Smooth muscle cell (in vitro differentiated cells): ENCODE results near the gene FZD2. TPM values are rescaled to one million over a fixed set of nuclear protein-coding genes. Genes with fewer than 3 reads are reported as not detected.

ENCODE experiments used
- DNase-seq: peaks from one replicate; lab custom pipeline; 2025; ENCODE audit not compliant: unreplicated experiment; lab: John Stamatoyannopoulos, UW
- H2AFZ ChIP-seq: fragments of 200-600 bp; sonication (generic); 2 replicates; pipeline ENCODE4 v1.6.0; 2016; ENCODE audit warnings: antibody characterized with exemption, low read depth, mild to moderate bottlenecking
- H3F3A ChIP-seq: fragments of 200-600 bp; sonication (generic); 2 replicates; pipeline ENCODE4 v1.6.0; 2017; ENCODE audit warnings: antibody characterized with exemption, low read depth
- H3K27ac ChIP-seq: fragments of 200-600 bp; sonication (generic); 2 replicates; pipeline ENCODE4 v1.5.1; 2016; ENCODE audit warnings: low read depth, mild to moderate bottlenecking
- H3K27me3 ChIP-seq: fragments of 200-600 bp; sonication (generic); 2 replicates; pipeline ENCODE4 v1.6.1; 2016; ENCODE audit warnings: low read depth, mild to moderate bottlenecking
- H3K36me3 ChIP-seq: fragments of 200-600 bp; sonication (generic); 2 replicates; pipeline ENCODE4 v1.5.1; 2016; ENCODE audit warnings: low read depth
- H3K4me1 ChIP-seq: fragments of 200-600 bp; sonication (generic); 2 replicates; pipeline ENCODE4 v1.5.1; 2016; ENCODE audit warnings: low read depth
- H3K4me2 ChIP-seq: fragments of 200-600 bp; sonication (generic); 2 replicates; pipeline ENCODE4 v1.6.0; 2016; ENCODE audit warnings: mild to moderate bottlenecking
- H3K4me3 ChIP-seq: fragments of 200-600 bp; sonication (generic); 2 replicates; pipeline ENCODE4 v1.5.1; 2016; ENCODE audit warnings: mild to moderate bottlenecking
- H3K79me2 ChIP-seq: fragments of 200-600 bp; sonication (generic); 2 replicates; pipeline ENCODE4 v1.6.0; 2016; ENCODE audit warnings: low read depth, mild to moderate bottlenecking
- H3K9ac ChIP-seq: fragments of 200-600 bp; sonication (generic); 2 replicates; pipeline ENCODE4 v1.6.0; 2016; ENCODE audit warnings: low read depth
- H3K9me3 ChIP-seq: fragments of 200-600 bp; sonication (generic); replicated peaks from 2 replicates; pipeline ENCODE4 v1.5.1; 2016; ENCODE audit warnings: low read depth
- H4K20me1 ChIP-seq: fragments of 200-600 bp; sonication (generic); 2 replicates; pipeline ENCODE4 v1.6.0; 2016; ENCODE audit warnings: low read depth
- WGBS: methylation state at CpG from one replicate; pipeline ENCODE4 v1.1.7; 2016; ENCODE audit warnings: low lambda C conversion rate; 5-methylcytosine and 5-hydroxymethylcytosine counted together
- polyA plus RNA-seq: library from polyadenylated mRNA; unstranded; fragments of >200 nt; fragmentation: Nextera tagmentation; extraction: Ambion mirVana; gene quantifications from 2 replicates; pipeline ENCODE4 v1.2.1, GENCODE V29; 2016
- total RNA-seq: library from RNA; depleted of rRNA; stranded (reverse); fragments of >200 nt; gene quantifications from 2 replicates; pipeline ENCODE4 v1.2.3, GENCODE V29; 2014
- TF ChIP-seq, protein P1 (sequence below): fragments of 200-600 bp; sonication (generic); IDR thresholded peaks from 2 replicates; pipeline ENCODE4 v1.5.1; 2017; ENCODE audit warnings: borderline replicate concordance, mild to moderate bottlenecking, antibody characterized with exemption; ENCODE audit not compliant: insufficient read depth, poor library complexity, severe bottlenecking

Gene FZD2
- total and polyA plus RNA-seq, 2 experiments from 2014 or later: 19.8 to 33.7 TPM

DNA sequence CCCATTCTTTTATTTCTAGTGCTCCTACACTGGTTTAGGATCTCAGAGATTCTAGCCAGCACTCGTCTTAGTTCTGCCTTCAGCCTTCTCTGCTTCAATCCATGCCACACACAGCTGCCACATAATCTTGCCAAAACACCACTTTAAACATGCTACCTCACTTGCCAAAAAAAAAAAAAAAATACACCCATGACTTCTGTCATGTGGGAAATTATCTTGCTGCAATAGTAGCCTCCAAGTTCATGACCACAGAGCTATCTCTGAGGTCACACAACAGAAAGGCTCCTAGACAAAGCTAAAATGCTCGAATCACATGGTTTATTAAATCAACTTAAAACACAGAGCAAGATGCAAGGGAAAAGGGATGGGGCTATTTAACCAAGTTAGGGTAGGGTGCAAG is 18.1 kb downstream of the FZD2 start:
- H2AFZ ChIP-seq: no peak overlapping the region
- H3K27me3 ChIP-seq: no peaks in the 10 kb centered on the region
- H3K4me3 ChIP-seq: no peak overlapping the region
- H3K9ac ChIP-seq: no peak overlapping the region
- WGBS: 70% methylated on average over 2 of the region's 2 CpGs
- H4K20me1 ChIP-seq: no peaks in the 10 kb centered on the region
- no peaks in the 10 kb centered on the region for H3K36me3 ChIP-seq
- H3K79me2 ChIP-seq: no peaks in the 10 kb centered on the region
- H3K27ac ChIP-seq: no peak overlapping the region
- no peak for DNase-seq
- TF ChIP-seq, protein P1, sequence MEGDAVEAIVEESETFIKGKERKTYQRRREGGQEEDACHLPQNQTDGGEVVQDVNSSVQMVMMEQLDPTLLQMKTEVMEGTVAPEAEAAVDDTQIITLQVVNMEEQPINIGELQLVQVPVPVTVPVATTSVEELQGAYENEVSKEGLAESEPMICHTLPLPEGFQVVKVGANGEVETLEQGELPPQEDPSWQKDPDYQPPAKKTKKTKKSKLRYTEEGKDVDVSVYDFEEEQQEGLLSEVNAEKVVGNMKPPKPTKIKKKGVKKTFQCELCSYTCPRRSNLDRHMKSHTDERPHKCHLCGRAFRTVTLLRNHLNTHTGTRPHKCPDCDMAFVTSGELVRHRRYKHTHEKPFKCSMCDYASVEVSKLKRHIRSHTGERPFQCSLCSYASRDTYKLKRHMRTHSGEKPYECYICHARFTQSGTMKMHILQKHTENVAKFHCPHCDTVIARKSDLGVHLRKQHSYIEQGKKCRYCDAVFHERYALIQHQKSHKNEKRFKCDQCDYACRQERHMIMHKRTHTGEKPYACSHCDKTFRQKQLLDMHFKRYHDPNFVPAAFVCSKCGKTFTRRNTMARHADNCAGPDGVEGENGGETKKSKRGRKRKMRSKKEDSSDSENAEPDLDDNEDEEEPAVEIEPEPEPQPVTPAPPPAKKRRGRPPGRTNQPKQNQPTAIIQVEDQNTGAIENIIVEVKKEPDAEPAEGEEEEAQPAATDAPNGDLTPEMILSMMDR: no peak
- no peaks in the 10 kb centered on the region for H3K4me1 ChIP-seq
- H3K4me2 ChIP-seq: no peak overlapping the region
- no peaks in the 10 kb centered on the region for H3F3A ChIP-seq
- H3K9me3 ChIP-seq: no peaks in the 10 kb centered on the region

DNA sequence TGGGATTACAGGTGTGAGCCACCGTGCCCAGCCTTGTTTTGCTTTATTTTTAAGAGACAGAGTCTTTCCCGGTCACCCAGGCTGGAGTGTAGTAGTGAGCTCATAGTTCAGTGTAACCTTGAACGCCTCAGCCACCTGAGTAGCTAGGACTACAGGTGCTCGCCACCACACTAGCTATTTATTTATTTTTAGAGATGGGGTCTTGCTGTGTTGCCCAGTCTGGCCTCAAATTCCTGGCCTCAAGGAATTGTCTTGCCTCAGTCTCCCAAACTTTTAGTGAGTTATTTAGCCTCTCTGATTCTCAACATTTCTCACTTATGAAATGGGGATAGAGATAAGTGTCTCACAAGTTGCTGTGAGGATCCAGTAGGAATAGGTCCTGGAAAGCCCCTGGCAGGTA is 21.7 kb downstream of the FZD2 start:
- Histone ChIP-seq H3K4me3 (no peak overlapping the region), H3K36me3 (no peaks in the 10 kb centered on the region), H3F3A (no peaks in the 10 kb centered on the region), H3K4me1 (no peaks in the 10 kb centered on the region), H3K9ac (no peak overlapping the region), H3K4me2 (no peak overlapping the region), H3K27me3 (no peaks in the 10 kb centered on the region), H3K9me3 (no peaks in the 10 kb centered on the region), H2AFZ (no peak overlapping the region), H4K20me1 (no peaks in the 10 kb centered on the region), H3K27ac (no peak overlapping the region), H3K79me2 (no peaks in the 10 kb centered on the region)
- 85% methylated on average over 4 of the region's 4 CpGs for WGBS
- TF ChIP-seq, protein P1: no peak
- DNase-seq: no peak

DNA sequence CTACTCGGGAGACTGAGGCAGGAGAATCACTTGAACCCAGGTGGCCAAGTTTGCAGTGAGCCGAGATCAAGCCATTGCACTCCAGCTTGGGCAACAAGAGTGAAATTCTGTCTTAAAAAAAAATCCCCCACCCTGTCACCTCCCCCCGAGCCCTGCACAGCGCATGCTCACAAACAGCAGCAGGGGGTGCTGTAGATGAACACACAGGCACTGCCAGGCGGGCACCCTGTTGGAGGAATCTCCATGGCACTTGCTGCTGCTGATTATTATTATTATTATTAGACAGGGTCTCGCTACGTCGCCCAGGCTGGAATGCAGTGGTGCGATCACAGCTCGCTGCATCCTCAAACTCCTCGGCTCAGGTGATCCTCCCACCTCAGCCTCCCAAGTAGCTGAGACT is 24.6 kb downstream of the FZD2 start:
- Histone ChIP-seq H3K9me3 (no peaks in the 10 kb centered on the region), H3K36me3 (no peaks in the 10 kb centered on the region), H3K4me2 (no peak overlapping the region), H4K20me1 (no peaks in the 10 kb centered on the region), H3K4me1 (no peaks in the 10 kb centered on the region), H3K4me3 (no peak overlapping the region), H3F3A (no peaks in the 10 kb centered on the region), H3K9ac (no peak overlapping the region), H3K79me2 (no peaks in the 10 kb centered on the region), H2AFZ (no peak overlapping the region), H3K27me3 (no peaks in the 10 kb centered on the region), H3K27ac (no peak overlapping the region)
- TF ChIP-seq, protein P1: no peak
- WGBS: 94% methylated on average over 11 of the region's 11 CpGs
- DNase-seq: no peak

DNA sequence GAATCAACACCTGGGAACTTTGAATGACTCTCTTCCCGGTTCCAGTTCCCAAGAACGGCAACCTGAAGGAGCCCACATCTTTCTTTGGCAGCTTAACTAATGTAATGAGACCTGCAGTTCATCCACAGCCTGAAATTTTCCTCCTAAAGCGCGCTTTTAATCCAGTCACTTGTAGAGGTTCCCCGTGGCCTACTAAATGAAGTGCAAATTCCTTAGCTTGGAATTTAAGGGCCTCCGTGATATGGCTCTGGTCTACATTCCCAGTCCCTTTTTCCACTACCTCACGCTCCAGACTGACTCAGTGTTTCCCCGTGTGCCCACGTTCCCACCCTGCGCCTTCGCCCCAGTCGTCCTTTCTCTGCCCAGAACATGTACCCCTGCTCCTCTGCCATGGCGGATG is 27.2 kb downstream of the FZD2 start:
- H3K36me3 ChIP-seq: no peaks in the 10 kb centered on the region
- 34% methylated on average over 13 of the region's 13 CpGs for WGBS
- TF ChIP-seq, protein P1: no peak
- no peak overlapping the region for H3K4me3 ChIP-seq
- no peaks in the 10 kb centered on the region for H3K27me3 ChIP-seq
- no peaks in the 10 kb centered on the region for H3K9me3 ChIP-seq
- no peak for DNase-seq
- H2AFZ ChIP-seq: no peak overlapping the region
- peaks cover 5% of the 10 kb centered on the region for H3F3A ChIP-seq
- H3K4me1 ChIP-seq: no peaks in the 10 kb centered on the region
- no peaks in the 10 kb centered on the region for H3K79me2 ChIP-seq
- H3K9ac ChIP-seq: peak overlapping the region; percentile 70
- peak overlapping the region; percentile 17 for H3K4me2 ChIP-seq
- no peaks in the 10 kb centered on the region for H4K20me1 ChIP-seq
- peak overlapping the region; percentile 96 for H3K27ac ChIP-seq
